Uterus (tissue), 4 donors: ENCODE results near the gene MYL7. TPM values are rescaled to one million over a fixed set of nuclear protein-coding genes. Genes with fewer than 3 reads are reported as not detected.
A peak's percentile ranks its signal among the peaks of the same experiment; 100 is the strongest.

Experiments used
- DNase-seq, 2 donors: peaks; one replicate each; pipeline ENCODE4 v3.0.0-alpha.2; 2019 to 2020
- H3K27ac ChIP-seq, 2 donors: fragments of 200-600 bp; sonication (generic); 1 replicate in 1 of 2; 2 replicates in 1 of 2; pipeline ENCODE4 v1.5.1; 2016 to 2018
- H3K27me3 ChIP-seq, 2 donors: fragments of 200-600 bp; sonication (generic); one replicate each; pipeline ENCODE4 v1.5.1; 2018 to 2019; ENCODE audit warnings: control low read depth in 1 of 2
- H3K36me3 ChIP-seq, 2 donors: fragments of 200-600 bp; sonication (generic); one replicate each; pipeline ENCODE4 v1.5.1; 2019; ENCODE audit warnings: control low read depth in 1 of 2
- H3K4me1 ChIP-seq, 2 donors: fragments of 200-600 bp; sonication (generic); one replicate each; pipeline ENCODE4 v1.5.1; 2018 to 2019; ENCODE audit warnings: control low read depth in 1 of 2
- H3K4me3 ChIP-seq, 2 donors: fragments of 200-600 bp; sonication (generic); 1 replicate in 1 of 2; 2 replicates in 1 of 2; pipeline ENCODE4 v1.5.1; 2018 to 2019; ENCODE audit warnings: mild to moderate bottlenecking in 1 of 2
- H3K9me3 ChIP-seq, 2 donors: fragments of 200-600 bp; sonication (generic); one replicate each; pipeline ENCODE4 v1.5.1; 2019; ENCODE audit warnings: control low read depth in 1 of 2
- CTCF ChIP-seq, 4 experiments: fragments of 200-600 bp in 2 of 4; fragments of 450-650 bp in 2 of 4; sonication (generic) in 2 of 4; IDR thresholded peaks; one replicate each; pipeline ENCODE4 v1.5.1; 2016 to 2019; ENCODE audit warnings: antibody characterized with exemption in 4 of 4, mild to moderate bottlenecking in 2 of 4, moderate library complexity in 1 of 4
- POLR2A ChIP-seq, 2 donors: fragments of 450-650 bp; IDR thresholded peaks; one replicate each; pipeline ENCODE4 v1.6.1; 2016; ENCODE audit warnings: antibody characterized with exemption in 2 of 2, mild to moderate bottlenecking in 1 of 2, moderate library complexity in 1 of 2
- intact Hi-C: fragments of 100-400 bp; cut with DNase I; formaldehyde crosslinking; loops from one replicate; pipeline ENCODE4 v1.15.1; 2023; ENCODE audit warnings: low total_unique reads
- total RNA-seq, 4 donors: library from RNA; depleted of rRNA in 3 of 4; stranded (reverse); fragments of >200 nt in 3 of 4; gene quantifications; one replicate each; pipeline versions ENCODE4 v1.1.0 to v1.2.4, GENCODE V29; 2014 to 2023
- donor health status: DM: yes; HTN: yes; CAD: no.

Gene MYL7
- total RNA-seq, 4 donors from 2014 or later: not detected

GRCh38 chr7:44122529-44122928 lies 18.6 kb downstream of the MYL7 start:
- no peaks in the 10 kb centered on the region for H3K27me3 ChIP-seq
- H3K4me1 ChIP-seq: peaks cover 0 to 3% of the 10 kb centered on the region in 2 donors
- H3K27ac ChIP-seq: peak overlapping the region; percentile 60 to 92
- intact Hi-C loops: no loop called here
- no peak for DNase-seq
- H3K4me3 ChIP-seq: peak overlapping the region; percentile 56 to 97
- no peak for TF ChIP-seq POLR2A (IDR thresholded peaks at IDR 0.05)
- TF ChIP-seq CTCF (IDR thresholded peaks at IDR 0.05): no peak
- H3K36me3 ChIP-seq: no peaks in the 10 kb centered on the region
- no peaks in the 10 kb centered on the region for H3K9me3 ChIP-seq

- DNase-seq: no peak
- intact Hi-C loops: no loop called here
- H3K9me3 ChIP-seq: no peaks in the 10 kb centered on the region
- H3K4me1 ChIP-seq: peaks cover 0 to 3% of the 10 kb centered on the region in 2 donors
- TF ChIP-seq CTCF (IDR thresholded peaks at IDR 0.05) (no peak), POLR2A (IDR thresholded peaks at IDR 0.05) (no peak)
- peak overlapping the region in 1 of 2 donors; percentile 97 for H3K4me3 ChIP-seq
- no peaks in the 10 kb centered on the region for H3K36me3 ChIP-seq
- H3K27me3 ChIP-seq: no peaks in the 10 kb centered on the region
- H3K27ac ChIP-seq: peak overlapping the region in 1 of 2 donors; percentile 92
Observed at GRCh38 chr7:44121761-44122420, 19.2 kb downstream of the MYL7 start.

GRCh38 chr7:44120395-44120794 lies 20.7 kb downstream of the MYL7 start:
- intact Hi-C loops: no loop called here
- no peak overlapping the region for H3K4me3 ChIP-seq
- TF ChIP-seq CTCF (IDR thresholded peaks at IDR 0.05): no peak
- TF ChIP-seq POLR2A (IDR thresholded peaks at IDR 0.05): no peak
- no peaks in the 10 kb centered on the region for H3K9me3 ChIP-seq
- H3K4me1 ChIP-seq: peaks cover 0 to 3% of the 10 kb centered on the region in 2 donors
- DNase-seq: no peak
- H3K27me3 ChIP-seq: no peaks in the 10 kb centered on the region
- H3K36me3 ChIP-seq: no peaks in the 10 kb centered on the region
- no peak overlapping the region for H3K27ac ChIP-seq

GRCh38 chr7:44119829-44120380 lies 21.2 kb downstream of the MYL7 start:
- Histone ChIP-seq H3K4me3 (no peak overlapping the region), H3K27ac (no peak overlapping the region), H3K4me1 (peaks cover 0 to 3% of the 10 kb centered on the region in 2 donors), H3K9me3 (no peaks in the 10 kb centered on the region), H3K27me3 (no peaks in the 10 kb centered on the region), H3K36me3 (no peaks in the 10 kb centered on the region)
- DNase-seq: no peak
- intact Hi-C loops: no loop called here
- no peak for TF ChIP-seq CTCF (IDR thresholded peaks at IDR 0.05)
- TF ChIP-seq POLR2A (IDR thresholded peaks at IDR 0.05): no peak

GRCh38 chr7:44117801-44118429 lies 23.2 kb downstream of the MYL7 start:
- intact Hi-C loops: no loop called here
- DNase-seq: no peak
- Histone ChIP-seq H3K4me1 (peaks cover 0 to 3% of the 10 kb centered on the region in 2 donors), H3K36me3 (no peaks in the 10 kb centered on the region), H3K9me3 (no peaks in the 10 kb centered on the region), H3K27ac (no peak overlapping the region), H3K27me3 (no peaks in the 10 kb centered on the region), H3K4me3 (no peak overlapping the region)
- TF ChIP-seq CTCF (IDR thresholded peaks at IDR 0.05) (no peak), POLR2A (IDR thresholded peaks at IDR 0.05) (no peak)
